DND-41 (cell line): Measurements from ENCODE around the gene ARL8A.

Experiments
- EZH2 ChIP-seq: IDR thresholded peaks from 3 replicates; pipeline ENCODE4 v1.6.1; 2012; ENCODE audit warnings: borderline replicate concordance, low read depth, mild to moderate bottlenecking, moderate library complexity, low read length, inconsistent platforms; ENCODE audit not compliant: severe bottlenecking
- TF ChIP-seq, protein P1 (sequence below): IDR thresholded peaks from 2 replicates; pipeline ENCODE4 v1.5.1; 2012; ENCODE audit warnings: borderline replicate concordance, low read length, moderate library complexity, mild to moderate bottlenecking; ENCODE audit not compliant: poor library complexity, severe bottlenecking; ENCODE audit errors: extremely low read depth

DNA sequence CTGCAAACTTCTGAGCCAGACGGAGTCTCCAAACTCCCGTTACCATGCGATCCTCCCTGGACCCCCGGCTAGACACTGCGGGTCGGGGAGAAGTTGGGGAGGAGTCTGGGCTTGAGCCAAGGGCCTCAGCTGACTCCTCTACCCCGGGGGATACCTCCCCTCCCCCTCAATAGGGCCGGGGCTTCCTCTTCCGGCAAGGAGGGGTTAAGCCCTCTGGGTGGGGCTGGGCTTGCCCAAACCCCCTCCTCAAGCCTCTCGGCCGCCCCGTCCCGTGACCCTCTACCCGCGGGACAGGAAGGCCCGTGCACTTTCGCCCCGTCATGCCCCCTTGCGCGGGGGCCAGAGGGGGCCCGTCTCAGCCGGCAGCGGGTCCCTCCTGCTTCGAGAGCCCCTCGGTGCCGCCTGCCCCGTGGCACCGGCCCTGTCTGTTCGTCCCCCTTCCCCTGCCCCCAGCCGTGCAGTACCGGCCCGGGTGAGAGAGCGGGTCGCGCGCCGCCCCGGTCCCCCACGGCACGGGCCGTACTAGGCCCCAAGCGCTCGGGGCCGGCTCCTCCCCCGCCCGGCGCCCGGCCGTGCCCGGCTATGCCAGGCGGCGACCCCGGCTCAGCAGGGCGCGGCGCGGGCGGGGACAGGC lies 652 bp downstream of the ARL8A start:
- TF ChIP-seq, protein P1, sequence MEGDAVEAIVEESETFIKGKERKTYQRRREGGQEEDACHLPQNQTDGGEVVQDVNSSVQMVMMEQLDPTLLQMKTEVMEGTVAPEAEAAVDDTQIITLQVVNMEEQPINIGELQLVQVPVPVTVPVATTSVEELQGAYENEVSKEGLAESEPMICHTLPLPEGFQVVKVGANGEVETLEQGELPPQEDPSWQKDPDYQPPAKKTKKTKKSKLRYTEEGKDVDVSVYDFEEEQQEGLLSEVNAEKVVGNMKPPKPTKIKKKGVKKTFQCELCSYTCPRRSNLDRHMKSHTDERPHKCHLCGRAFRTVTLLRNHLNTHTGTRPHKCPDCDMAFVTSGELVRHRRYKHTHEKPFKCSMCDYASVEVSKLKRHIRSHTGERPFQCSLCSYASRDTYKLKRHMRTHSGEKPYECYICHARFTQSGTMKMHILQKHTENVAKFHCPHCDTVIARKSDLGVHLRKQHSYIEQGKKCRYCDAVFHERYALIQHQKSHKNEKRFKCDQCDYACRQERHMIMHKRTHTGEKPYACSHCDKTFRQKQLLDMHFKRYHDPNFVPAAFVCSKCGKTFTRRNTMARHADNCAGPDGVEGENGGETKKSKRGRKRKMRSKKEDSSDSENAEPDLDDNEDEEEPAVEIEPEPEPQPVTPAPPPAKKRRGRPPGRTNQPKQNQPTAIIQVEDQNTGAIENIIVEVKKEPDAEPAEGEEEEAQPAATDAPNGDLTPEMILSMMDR = no peak
- no peak for TF ChIP-seq EZH2
